H1 (cell line): Measurements from ENCODE around the gene MGST3. TPM values are rescaled to one million over a fixed set of nuclear protein-coding genes. Genes with fewer than 3 reads are reported as not detected.

ENCODE experiments used
- ATF3 ChIP-seq: IDR thresholded peaks from 2 replicates; pipeline ENCODE4 v1.6.1; 2011; ENCODE audit warnings: low read depth, mild to moderate bottlenecking, low read length; ENCODE audit not compliant: insufficient read depth
- CTCF ChIP-seq, 3 experiments: IDR thresholded peaks; 1 replicate in 2 of 3; 2 replicates in 1 of 3; pipeline versions ENCODE4 v1.5.1 to v1.6.1; 2011; ENCODE audit warnings: low read length in 3 of 3, mild to moderate bottlenecking in 3 of 3, inconsistent platforms in 2 of 3, low read depth in 1 of 3, moderate library complexity in 1 of 3; ENCODE audit not compliant: insufficient read depth in 1 of 3; ENCODE audit errors: control extremely low read depth in 1 of 3
- GABPA ChIP-seq: IDR thresholded peaks from 2 replicates; pipeline ENCODE4 v1.6.1; 2011; ENCODE audit warnings: mild to moderate bottlenecking, low read length, moderate library complexity, borderline replicate concordance; ENCODE audit not compliant: insufficient read depth
- NRF1 ChIP-seq: IDR thresholded peaks from 2 replicates; pipeline ENCODE4 v1.6.1; 2011; ENCODE audit warnings: mild to moderate bottlenecking, low read depth, low read length, improper control_type of control experiment
- POU5F1 ChIP-seq: IDR thresholded peaks from 2 replicates; pipeline ENCODE4 v1.6.1; 2011; ENCODE audit warnings: low read depth, mild to moderate bottlenecking, low read length, moderate library complexity
- SP1 ChIP-seq: IDR thresholded peaks from 2 replicates; pipeline ENCODE4 v1.6.1; 2011; ENCODE audit warnings: low read depth, low read length
- polyA plus RNA-seq, 7 experiments: library from polyadenylated mRNA; depleted of rRNA in 3 of 7; stranded (reverse) in 5 of 7; unstranded in 2 of 7; fragments of >200 nt in 5 of 7; fragments of 200-250 nt in 2 of 7; gene quantifications; 1 replicate in 5 of 7; 2 replicates in 1 of 7; 4 replicates in 1 of 7; pipeline versions ENCODE4 v1.2.1 to v1.2.3, GENCODE V29; 2011 to 2013; ENCODE audit warnings: missing spikeins in 2 of 7, mixed read lengths in 2 of 7
- total RNA-seq: library from RNA; stranded (reverse); fragmentation: NEBNext Ultra II Directional; extraction: Animal tissue kit (Norgen Biotek cat#: 25700); gene quantifications from 2 replicates; pipeline ENCODE4 v1.2.1, GENCODE V29; 2021
- TF ChIP-seq, protein P1 (sequence below): fragments of 300-600 bp; sonication (generic); IDR thresholded peaks from 2 replicates; pipeline ENCODE4 v1.7.1; 2012; ENCODE audit warnings: low read length, moderate library complexity, mild to moderate bottlenecking, inconsistent platforms; ENCODE audit not compliant: insufficient replicate concordance

Gene MGST3
- total and polyA plus RNA-seq, 2 of the 8 experiments (the other 6 are each of a cell fraction or from before 2014, with no cell fraction given), result 124 to 257 TPM

DNA sequence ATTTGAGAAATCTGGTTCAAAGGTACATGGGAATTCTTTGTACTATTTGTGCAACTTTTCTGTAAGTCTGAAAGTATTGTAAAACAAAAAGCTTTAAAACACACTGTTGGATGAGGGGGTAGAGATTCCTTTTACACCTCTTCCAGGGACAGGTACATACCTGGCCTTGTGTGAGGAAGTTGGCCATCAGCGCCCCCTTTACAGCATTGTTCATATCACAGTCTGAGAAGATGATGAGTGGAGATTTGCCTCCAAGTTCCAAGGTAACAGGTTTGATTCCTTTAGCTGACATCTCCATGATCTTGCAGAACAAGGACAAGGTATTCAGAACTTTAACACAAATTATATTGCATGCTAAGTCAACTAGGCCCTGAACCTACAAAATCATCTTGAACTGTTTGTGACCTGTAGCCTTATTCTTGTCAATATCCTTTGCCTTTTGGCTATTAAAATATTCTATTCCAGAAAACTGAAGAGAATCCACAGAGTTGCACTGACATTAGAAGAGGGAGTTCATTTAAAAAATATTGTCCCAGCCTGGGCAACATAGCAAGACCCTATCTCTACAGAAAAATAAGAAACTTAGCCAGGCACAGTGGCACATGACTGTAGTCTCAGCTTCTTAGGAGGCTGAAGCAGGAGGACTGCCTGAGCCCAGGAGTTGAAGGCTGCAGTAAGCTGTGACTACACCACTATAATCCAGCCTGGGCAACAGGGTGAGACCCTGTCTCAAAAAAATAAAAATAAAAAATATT is 48.4 kb downstream of the MGST3 start (continued):
- TF ChIP-seq, protein P1, sequence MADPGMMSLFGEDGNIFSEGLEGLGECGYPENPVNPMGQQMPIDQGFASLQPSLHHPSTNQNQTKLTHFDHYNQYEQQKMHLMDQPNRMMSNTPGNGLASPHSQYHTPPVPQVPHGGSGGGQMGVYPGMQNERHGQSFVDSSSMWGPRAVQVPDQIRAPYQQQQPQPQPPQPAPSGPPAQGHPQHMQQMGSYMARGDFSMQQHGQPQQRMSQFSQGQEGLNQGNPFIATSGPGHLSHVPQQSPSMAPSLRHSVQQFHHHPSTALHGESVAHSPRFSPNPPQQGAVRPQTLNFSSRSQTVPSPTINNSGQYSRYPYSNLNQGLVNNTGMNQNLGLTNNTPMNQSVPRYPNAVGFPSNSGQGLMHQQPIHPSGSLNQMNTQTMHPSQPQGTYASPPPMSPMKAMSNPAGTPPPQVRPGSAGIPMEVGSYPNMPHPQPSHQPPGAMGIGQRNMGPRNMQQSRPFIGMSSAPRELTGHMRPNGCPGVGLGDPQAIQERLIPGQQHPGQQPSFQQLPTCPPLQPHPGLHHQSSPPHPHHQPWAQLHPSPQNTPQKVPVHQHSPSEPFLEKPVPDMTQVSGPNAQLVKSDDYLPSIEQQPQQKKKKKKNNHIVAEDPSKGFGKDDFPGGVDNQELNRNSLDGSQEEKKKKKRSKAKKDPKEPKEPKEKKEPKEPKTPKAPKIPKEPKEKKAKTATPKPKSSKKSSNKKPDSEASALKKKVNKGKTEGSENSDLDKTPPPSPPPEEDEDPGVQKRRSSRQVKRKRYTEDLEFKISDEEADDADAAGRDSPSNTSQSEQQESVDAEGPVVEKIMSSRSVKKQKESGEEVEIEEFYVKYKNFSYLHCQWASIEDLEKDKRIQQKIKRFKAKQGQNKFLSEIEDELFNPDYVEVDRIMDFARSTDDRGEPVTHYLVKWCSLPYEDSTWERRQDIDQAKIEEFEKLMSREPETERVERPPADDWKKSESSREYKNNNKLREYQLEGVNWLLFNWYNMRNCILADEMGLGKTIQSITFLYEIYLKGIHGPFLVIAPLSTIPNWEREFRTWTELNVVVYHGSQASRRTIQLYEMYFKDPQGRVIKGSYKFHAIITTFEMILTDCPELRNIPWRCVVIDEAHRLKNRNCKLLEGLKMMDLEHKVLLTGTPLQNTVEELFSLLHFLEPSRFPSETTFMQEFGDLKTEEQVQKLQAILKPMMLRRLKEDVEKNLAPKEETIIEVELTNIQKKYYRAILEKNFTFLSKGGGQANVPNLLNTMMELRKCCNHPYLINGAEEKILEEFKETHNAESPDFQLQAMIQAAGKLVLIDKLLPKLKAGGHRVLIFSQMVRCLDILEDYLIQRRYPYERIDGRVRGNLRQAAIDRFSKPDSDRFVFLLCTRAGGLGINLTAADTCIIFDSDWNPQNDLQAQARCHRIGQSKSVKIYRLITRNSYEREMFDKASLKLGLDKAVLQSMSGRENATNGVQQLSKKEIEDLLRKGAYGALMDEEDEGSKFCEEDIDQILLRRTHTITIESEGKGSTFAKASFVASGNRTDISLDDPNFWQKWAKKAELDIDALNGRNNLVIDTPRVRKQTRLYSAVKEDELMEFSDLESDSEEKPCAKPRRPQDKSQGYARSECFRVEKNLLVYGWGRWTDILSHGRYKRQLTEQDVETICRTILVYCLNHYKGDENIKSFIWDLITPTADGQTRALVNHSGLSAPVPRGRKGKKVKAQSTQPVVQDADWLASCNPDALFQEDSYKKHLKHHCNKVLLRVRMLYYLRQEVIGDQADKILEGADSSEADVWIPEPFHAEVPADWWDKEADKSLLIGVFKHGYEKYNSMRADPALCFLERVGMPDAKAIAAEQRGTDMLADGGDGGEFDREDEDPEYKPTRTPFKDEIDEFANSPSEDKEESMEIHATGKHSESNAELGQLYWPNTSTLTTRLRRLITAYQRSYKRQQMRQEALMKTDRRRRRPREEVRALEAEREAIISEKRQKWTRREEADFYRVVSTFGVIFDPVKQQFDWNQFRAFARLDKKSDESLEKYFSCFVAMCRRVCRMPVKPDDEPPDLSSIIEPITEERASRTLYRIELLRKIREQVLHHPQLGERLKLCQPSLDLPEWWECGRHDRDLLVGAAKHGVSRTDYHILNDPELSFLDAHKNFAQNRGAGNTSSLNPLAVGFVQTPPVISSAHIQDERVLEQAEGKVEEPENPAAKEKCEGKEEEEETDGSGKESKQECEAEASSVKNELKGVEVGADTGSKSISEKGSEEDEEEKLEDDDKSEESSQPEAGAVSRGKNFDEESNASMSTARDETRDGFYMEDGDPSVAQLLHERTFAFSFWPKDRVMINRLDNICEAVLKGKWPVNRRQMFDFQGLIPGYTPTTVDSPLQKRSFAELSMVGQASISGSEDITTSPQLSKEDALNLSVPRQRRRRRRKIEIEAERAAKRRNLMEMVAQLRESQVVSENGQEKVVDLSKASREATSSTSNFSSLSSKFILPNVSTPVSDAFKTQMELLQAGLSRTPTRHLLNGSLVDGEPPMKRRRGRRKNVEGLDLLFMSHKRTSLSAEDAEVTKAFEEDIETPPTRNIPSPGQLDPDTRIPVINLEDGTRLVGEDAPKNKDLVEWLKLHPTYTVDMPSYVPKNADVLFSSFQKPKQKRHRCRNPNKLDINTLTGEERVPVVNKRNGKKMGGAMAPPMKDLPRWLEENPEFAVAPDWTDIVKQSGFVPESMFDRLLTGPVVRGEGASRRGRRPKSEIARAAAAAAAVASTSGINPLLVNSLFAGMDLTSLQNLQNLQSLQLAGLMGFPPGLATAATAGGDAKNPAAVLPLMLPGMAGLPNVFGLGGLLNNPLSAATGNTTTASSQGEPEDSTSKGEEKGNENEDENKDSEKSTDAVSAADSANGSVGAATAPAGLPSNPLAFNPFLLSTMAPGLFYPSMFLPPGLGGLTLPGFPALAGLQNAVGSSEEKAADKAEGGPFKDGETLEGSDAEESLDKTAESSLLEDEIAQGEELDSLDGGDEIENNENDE, result no peak
- TF ChIP-seq SP1, result no peak
- TF ChIP-seq NRF1, result no peak
- TF ChIP-seq POU5F1, result no peak
- TF ChIP-seq ATF3, result no peak
- TF ChIP-seq CTCF (IDR thresholded peaks at IDR 0.05; ENCODE audit: control extremely low read depth in 1 of 3, insufficient read depth in 1 of 3, low read depth in 1 of 3, low read length in 3 of 3), result peak in 2 of 3 experiments; percentile 19 to 52; a peak in 3 of 4 replicates
- TF ChIP-seq GABPA, result no peak
